Dermis microvascular lymphatic vessel endothelial cell (primary cell): ENCODE results near the gene NUDT9. TPM values are rescaled to one million over a fixed set of nuclear protein-coding genes. Genes with fewer than 3 reads are reported as not detected.
"Not testable (repeated sequence)": the region's sequence is repeated elsewhere in the genome, so short reads cannot be mapped to it uniquely, and the experiment has no call there.

Source experiments
- DNase-seq, 2 donors: peaks; one replicate each; pipeline versions ENCODE4 v3.0.0 to v3.0.0-alpha.2; 2010; ENCODE audit warnings: low read depth in 2 of 2
- total RNA-seq: library from RNA; depleted of rRNA; stranded (reverse); fragments of >200 nt; gene quantifications from 2 replicates; pipeline ENCODE4 v1.2.1, GENCODE V29; 2014

NUDT9 gene, protein sequence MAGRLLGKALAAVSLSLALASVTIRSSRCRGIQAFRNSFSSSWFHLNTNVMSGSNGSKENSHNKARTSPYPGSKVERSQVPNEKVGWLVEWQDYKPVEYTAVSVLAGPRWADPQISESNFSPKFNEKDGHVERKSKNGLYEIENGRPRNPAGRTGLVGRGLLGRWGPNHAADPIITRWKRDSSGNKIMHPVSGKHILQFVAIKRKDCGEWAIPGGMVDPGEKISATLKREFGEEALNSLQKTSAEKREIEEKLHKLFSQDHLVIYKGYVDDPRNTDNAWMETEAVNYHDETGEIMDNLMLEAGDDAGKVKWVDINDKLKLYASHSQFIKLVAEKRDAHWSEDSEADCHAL
- total RNA-seq = 11.2 and 16.7 TPM in 2 replicates

GRCh38 chr4:87422104-87423052 lies at the start of gene NUDT9:
TSS of gene NUDT9 (plus strand) at chr4:87422573. CDS start at chr4:87422906, 333 bp downstream.
- DNase-seq = peak; percentile 88 to 96

DNA sequence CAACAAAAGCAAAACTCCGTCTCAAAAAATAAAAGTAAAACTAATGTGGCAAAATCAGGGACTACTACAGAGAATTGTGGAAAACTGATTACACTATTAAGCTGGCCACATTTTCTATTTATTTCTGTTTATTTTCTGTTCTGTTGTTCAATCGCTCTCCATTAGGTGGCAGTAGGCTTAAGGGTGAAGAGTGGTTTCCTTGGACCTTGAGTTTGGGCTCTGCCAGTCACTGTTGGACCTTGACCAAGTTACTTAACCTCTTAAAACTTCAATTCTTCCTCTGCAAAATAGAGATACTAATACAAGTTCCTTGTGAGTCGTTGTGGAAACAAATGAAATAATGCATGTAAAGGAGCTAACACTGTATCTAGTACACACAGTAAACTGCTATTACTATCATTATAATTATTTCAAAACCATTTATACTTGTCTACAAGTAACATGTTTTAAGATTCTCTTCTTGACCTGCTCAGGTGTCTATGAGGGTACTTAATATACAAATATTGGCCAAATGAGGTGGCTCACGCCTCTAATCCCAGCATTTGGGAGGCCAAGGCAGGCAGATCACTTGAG lies 46.6 kb upstream of the NUDT9 start:
- peak in 1 of 2 donors; percentile 71 for DNase-seq

GRCh38 chr4:87377816-87378215 lies 44.6 kb upstream of the NUDT9 start:
- no peak for DNase-seq

GRCh38 chr4:87382116-87382515 lies 40.3 kb upstream of the NUDT9 start:
- no peak for DNase-seq

DNA sequence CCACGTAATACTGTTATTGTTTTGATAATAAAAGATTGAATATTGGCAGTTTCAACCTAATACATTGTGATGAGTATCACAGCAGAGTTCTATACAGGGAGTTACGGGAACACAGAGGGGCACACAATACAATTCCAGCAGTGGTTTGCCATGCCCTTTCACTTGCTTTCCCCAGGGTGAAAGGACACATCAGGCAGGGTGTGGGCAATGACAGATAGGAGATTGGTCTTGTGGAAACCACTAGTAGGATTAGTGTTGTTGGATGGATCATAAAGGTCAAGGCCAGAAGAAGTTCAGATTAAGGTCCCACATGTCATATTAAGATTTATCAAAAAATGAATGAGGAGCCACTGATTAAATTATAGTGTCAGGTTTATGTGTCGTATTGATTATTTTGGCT lies 39.4 kb upstream of the NUDT9 start:
- DNase-seq = no peak

- not testable (repeated sequence) for DNase-seq
These were observed 37.8 kb upstream of the NUDT9 start for GRCh38 chr4:87384466-87385132.

DNA sequence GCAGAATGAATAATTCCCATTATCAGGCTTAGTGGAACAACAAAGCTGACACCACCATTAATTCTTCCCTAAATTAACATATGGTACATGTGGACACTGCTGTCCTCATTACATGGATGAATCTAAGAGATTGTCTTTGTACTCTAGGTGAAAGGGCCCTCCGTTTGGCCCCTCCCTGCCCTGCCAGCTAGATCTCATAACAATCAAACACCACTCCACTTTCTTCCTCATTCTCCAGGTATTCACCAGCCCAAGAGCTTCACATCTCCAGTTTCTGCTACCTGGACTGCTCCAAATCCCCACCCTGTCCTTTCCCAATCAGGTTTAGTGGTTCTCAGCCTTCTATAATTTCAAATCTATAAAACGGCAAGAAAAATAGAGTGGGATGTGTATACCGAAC lies 35.1 kb upstream of the NUDT9 start:
- no peak for DNase-seq

DNA sequence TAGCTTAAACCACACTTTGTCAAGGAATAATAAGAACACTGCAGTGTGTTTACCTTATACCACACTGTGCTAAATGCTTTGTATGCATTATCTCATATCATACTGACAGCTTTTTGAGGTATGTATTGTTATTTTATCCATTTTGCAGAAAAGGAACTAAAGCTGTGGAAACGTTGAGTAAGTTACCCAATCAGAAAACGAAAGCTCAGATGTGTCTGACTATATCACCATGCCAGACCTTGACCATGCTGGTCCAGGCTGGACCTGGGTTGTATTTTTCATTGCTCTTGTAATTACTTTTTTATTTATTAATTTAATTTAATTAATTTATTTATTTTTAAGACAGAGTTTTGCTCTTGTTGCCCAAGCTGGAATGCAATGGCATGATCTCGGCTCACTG lies 33.5 kb upstream of the NUDT9 start:
- no peak for DNase-seq

DNA sequence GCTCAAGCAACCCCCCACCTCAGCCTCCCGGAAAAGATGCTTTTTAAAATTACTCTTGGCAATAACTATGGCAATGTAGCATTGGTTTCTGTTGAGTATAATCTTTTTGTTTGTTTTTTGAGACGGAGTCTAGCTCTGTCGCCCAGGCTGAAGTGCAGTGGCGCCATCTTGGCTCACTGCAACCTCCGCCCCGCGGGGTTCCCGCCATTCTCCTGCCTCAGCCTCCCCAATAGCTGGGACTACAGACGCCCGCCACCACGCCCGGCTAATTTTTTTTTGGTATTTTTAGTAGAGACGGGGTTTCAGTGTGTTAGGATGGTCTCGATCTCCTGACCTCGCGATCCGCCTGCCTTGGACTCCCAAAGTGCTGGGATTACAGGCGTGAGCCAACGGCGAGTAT lies 32.3 kb upstream of the NUDT9 start:
- DNase-seq = not testable (repeated sequence)

DNA sequence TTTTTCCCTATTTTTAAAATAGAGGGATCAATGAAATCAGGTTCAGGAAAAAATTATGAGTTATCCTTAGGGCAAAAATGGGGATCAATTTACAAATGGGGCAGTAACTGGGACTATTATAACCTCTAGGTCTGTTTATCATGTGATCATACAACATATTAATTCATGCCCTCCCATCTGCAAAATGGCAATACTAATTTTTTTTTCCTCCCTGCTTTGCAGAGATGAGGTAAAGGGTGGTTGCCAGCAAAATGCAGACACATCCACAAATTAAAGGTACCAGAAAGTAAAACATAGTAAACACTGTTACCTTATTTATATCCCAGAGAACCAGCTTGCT lies 31.9 kb upstream of the NUDT9 start:
- DNase-seq = no peak

DNA sequence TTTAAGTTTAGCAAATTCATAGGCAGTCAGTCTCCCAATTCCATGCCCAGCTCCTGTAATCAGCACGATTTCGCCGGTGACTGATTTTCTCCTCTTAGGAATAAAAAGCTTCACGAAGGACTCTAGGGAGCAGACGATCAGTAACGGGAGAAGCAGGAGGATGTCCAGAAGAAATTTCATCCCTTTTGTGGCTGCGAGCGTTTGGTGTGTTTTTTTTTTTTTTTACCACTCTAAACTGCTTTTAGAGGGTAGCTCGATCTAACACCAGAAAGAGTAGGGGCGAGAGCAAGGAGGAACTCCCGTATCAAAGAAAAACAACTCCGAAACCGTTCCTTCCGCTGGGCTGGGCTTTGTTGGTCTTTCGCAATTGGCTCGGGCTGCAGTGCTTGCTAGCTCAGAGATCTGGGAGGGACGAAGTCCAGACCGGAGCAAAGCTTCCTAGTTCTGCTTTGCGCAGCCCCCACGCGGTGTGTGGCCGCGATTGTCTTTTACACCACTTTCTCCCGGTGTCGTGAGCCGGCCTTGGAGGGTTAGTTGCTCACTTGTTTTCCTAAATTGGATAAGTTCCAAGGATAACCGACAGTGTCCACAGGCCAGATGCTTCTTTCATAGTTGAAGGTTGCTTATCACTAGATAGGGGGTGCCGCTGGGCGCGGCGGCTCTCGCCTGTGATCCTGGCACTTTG lies 31.3 kb upstream of the NUDT9 start, which contains the start of gene HSD17B11:
TSS of gene HSD17B11 (minus strand) at position 298 of the 685 bp plus-strand sequence. CDS start at position 180, 118 bp downstream.
- DNase-seq = peak; percentile 76 to 95

- no peak for DNase-seq
These were observed 30.8 kb upstream of the NUDT9 start for GRCh38 chr4:87391576-87392054.

DNA sequence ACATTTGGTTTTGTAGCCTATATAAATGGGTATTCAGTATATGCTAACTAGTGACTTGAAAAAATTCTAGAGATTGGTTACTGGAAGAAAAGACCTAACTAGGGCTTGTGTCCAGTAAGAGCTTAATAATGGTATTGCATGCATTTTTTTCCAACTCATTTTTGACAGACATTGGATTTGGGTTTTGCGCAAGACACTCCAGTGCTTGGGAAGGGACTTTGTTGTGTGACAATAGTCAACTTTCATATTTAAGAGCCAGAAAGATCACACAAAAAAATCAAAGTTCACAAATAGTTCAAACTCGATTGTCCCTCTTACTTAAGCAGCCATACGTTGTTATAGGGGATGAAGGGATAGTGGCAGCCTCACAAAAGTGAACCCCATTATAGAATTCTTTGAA lies 30.2 kb upstream of the NUDT9 start:
- no peak for DNase-seq

DNA sequence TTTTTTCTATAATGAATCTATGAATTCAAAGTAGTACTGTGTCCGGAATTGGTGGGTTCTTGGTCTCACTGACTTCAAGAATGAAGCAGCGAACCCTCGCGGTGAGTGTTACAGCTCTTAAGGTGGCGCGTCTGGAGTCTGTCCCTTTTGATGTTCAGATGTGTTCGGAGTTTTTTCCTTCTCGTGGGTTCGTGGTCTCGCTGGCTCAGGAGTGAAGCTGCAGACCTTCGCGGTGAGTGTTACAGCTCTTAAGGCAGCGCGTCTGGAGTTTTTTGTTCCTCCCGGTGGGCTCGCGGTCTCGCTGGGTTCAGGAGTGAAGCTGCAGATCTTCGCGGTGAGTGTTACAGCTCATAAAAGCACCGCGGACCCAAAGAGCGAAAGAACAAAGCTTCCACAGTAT lies 27.3 kb upstream of the NUDT9 start:
- not testable (repeated sequence) for DNase-seq

- not testable (repeated sequence) for DNase-seq
These were observed 26.5 kb upstream of the NUDT9 start for GRCh38 chr4:87395851-87396250.

DNA sequence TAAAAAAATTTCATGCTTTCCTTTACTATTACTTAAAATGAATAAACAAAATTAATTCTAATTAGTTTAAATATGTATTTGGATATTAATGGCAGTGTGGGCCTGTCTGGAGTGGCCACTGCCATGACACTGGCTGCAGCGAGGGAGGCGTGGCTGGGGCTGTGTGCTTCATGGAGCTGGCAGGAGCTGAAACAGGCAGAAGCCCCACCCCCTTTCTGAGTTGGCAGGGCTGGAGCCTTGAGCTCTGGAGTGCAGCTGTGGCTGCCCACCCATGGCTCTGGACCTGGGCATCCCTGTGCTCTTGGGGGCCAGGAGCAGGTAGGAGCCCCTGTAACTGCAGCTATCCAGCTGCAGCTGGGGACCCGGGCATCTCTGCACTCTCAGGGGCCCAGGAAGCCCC lies 23.2 kb upstream of the NUDT9 start:
- no peak for DNase-seq

DNA sequence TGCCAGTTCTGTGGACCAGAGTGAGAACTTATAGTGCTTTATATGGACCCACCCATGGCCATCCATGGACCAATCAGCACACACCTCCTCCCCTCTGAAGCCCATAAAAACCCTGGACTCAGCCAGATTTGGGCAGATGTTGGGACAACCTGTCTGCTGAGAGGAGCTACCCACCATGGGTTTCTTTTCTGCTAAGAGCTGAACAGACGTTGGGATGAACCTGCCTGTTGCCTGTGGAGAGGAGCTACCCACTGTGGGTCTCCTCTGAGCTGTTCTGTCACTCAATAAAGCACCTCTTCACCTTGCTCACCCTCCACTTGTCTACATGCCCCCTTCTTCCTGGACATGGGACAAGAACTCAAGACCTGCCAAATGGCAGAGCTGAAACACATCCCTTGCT lies 22.4 kb upstream of the NUDT9 start:
- no peak for DNase-seq

GRCh38 chr4:87403732-87404131 lies 18.6 kb upstream of the NUDT9 start:
- not testable (repeated sequence) for DNase-seq

DNA sequence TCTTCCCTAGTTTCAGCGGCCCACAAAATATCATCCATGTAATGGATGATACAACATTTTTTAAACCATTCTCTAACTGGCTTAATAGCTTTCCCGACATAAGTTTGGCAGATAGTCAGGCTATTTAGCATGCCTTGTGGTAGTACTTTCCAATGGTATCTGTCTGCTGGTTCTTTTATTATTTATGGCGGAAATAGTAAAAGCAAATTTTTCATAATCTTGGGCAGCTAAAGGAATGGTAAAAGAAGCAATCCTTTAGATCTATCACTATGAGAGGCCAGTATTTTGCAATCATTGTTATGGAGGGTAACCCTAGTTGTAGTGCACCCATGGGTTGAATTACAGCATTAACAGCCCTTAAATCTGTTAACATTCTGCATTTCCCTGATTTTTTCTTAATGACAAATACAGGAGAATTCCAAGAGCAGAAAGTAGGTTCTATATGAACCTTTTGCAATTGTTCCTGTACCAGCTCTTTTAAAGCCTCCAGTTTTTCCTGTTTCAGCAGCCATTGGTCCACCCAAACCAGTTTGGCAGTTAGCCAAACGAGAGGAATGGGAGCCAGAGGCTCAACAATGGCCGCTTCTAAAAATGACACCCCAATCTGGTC lies 17.1 kb upstream of the NUDT9 start:
- no peak for DNase-seq

DNA sequence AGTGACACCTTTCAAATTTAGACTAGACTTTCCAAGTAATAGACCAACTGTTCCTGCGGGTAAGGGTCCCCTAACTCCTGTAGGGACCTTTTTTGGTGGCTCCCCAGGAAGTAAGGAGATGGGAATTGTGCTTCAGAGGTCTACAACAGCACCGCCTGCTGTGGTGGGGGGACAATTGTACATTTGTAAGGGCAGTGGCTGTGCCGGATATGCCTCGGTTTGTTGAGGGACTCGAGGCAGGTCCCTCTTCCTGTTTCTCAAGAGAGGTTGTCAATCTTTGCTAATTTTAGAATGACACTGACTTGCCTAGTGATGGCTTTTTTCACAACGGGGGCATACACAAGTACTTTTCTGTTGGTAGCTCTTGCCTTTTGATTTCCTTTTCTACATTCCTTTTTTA lies 15.9 kb upstream of the NUDT9 start:
- no peak for DNase-seq
